ENCODE results near the gene RASGEF1B. TPM values are rescaled to one million over a fixed set of nuclear protein-coding genes. Genes with fewer than 3 reads are reported as not detected.

The RASGEF1B gene
- total and polyA plus RNA-seq, 5 donors from 2014 or later, result 1.1 to 28.0 (median 2.4) TPM

DNA sequence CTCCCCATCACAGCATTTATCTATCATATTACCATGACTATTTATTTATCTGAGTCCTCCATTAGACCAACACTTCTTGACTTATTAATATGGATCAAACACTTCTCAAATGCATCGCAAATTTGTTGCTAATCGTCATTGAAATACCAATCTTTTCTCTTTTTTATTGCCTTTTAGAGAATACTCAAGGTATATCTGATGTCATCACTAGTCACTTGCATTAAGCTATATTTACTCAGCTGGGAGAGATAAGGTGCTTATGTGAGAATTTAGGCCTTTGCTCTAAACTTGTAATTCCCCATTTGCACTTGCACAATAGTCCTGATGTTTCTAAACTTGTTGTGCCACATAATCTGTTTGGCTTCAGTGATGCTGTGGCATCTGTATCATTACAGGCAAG is 95.0 kb downstream of the RASGEF1B start:
- Histone ChIP-seq H3K27me3 (ENCODE audit: control insufficient read depth, insufficient read depth, low read length) (no peaks in the 10 kb centered on the region), H3K4me1 (ENCODE audit: control insufficient read depth, insufficient read depth, low read length, poor library complexity, severe bottlenecking) (no peaks in the 10 kb centered on the region), H3K4me3 (ENCODE audit: low read depth, low read length) (no peak overlapping the region), H3K27ac (ENCODE audit: insufficient read depth, low read length, poor library complexity, severe bottlenecking) (no peak overlapping the region), H3K36me3 (ENCODE audit: control insufficient read depth, insufficient read depth, low read length) (no peaks in the 10 kb centered on the region), H3K9me3 (ENCODE audit: control insufficient read depth in 2 of 2, low read length in 2 of 2) (no peaks in the 10 kb centered on the region)
- no peaks in the 10 kb centered on the region for H3K36me3 Mint-ChIP-seq
- DNase-seq, result no peak
- no peak overlapping the region for H3K4me3 Mint-ChIP-seq
- no peak overlapping the region for H3K27ac Mint-ChIP-seq
- ATAC-seq (ENCODE audit: low read depth in 2 of 2), result no peak
- peaks cover 0 to 2% (median 0%) of the 10 kb centered on the region in 7 donors for H3K9me3 Mint-ChIP-seq
- no peaks in the 10 kb centered on the region for H3K4me1 Mint-ChIP-seq
- H3K27me3 Mint-ChIP-seq, result peaks cover 20% of the 10 kb centered on the region
